ENCODE results near the gene MAST4. TPM values are rescaled to one million over a fixed set of nuclear protein-coding genes. Genes with fewer than 3 reads are reported as not detected.

MAST4 gene
- total and polyA plus RNA-seq, 2 donors (not counting 1 experiment from before 2014, with no cell fraction given): 2.5 to 57.1 TPM

GRCh38 chr5:67053229-67053628 lies 457.0 kb downstream of the MAST4 start:
- H3K9me3 ChIP-seq (ENCODE audit: control extremely low read depth in 1 of 3, control insufficient read depth in 2 of 3, insufficient read depth in 1 of 3, low read length in 2 of 3): no peaks in the 10 kb centered on the region
- Mint-ChIP-seq H3K9me3 (ENCODE audit: insufficient read depth) (no peaks in the 10 kb centered on the region), H3K27ac (no peak overlapping the region), H3K4me1 (peaks cover 11% of the 10 kb centered on the region), H3K27me3 (no peaks in the 10 kb centered on the region), H3K4me3 (no peak overlapping the region)
- H3K9ac ChIP-seq (ENCODE audit: low read length): no peak overlapping the region
- H3K27me3 ChIP-seq (replicated peaks in 1 of 4; ENCODE audit: control extremely low read depth in 1 of 4, control insufficient read depth in 3 of 4, insufficient read depth in 4 of 4, low read length in 3 of 4): no peaks in the 10 kb centered on the region
- H3K79me2 ChIP-seq (ENCODE audit: control insufficient read depth, insufficient read depth, low read length): no peaks in the 10 kb centered on the region
- ChIA-PET POLR2A (no interaction called here), CTCF (no interaction called here)
- no peak overlapping the region for H3K4me2 ChIP-seq (replicated peaks; ENCODE audit: low read depth, low read length, poor library complexity, severe bottlenecking)
- no peaks in the 10 kb centered on the region for H3K36me3 ChIP-seq (replicated peaks in 1 of 2; ENCODE audit: control extremely low read depth in 1 of 2, control insufficient read depth in 1 of 2, extremely low read depth in 1 of 2, insufficient read depth in 2 of 2, low read length in 1 of 2)
- no peak overlapping the region for H2AFZ ChIP-seq (ENCODE audit: insufficient read depth, low read depth, low read length, poor library complexity, severe bottlenecking)
- intact Hi-C loops (cut with micrococcal nuclease): no loop called here
- no peak overlapping the region for H3K4me3 ChIP-seq (ENCODE audit: control extremely low read depth in 1 of 5, extremely low read depth in 1 of 5, insufficient read depth in 1 of 5, low read depth in 2 of 5, low read length in 4 of 5)
- no peaks in the 10 kb centered on the region for H4K20me1 ChIP-seq (ENCODE audit: control insufficient read depth, insufficient read depth, low read length, poor library complexity, severe bottlenecking)
- DNase-seq (no peak), ATAC-seq (ENCODE audit: low read depth) (no peak)
- no peak overlapping the region for H3K27ac ChIP-seq (ENCODE audit: low read length in 2 of 2)
- TF ChIP-seq CTCF (IDR thresholded peaks at IDR 0.05) (no peak), EZH2 (IDR thresholded peaks at IDR 0.05; ENCODE audit: borderline replicate concordance, insufficient read depth, low read depth, low read length, poor library complexity, severe bottlenecking) (no peak)
- no CpG with 5 or more reads among the region's 1 CpG for WGBS (ENCODE audit: insufficient coverage)
- H3K4me1 ChIP-seq (ENCODE audit: control insufficient read depth in 2 of 2, insufficient read depth in 2 of 2, low read length in 2 of 2): no peaks in the 10 kb centered on the region

- no peaks in the 10 kb centered on the region for H3K4me1 Mint-ChIP-seq
- H4K20me1 ChIP-seq (ENCODE audit: control insufficient read depth, insufficient read depth, low read length, poor library complexity, severe bottlenecking): no peaks in the 10 kb centered on the region
- ChIA-PET POLR2A (no interaction called here), CTCF (no interaction called here)
- DNase-seq (no peak), ATAC-seq (ENCODE audit: low read depth) (no peak)
- H3K9ac ChIP-seq (ENCODE audit: low read length): no peak overlapping the region
- no peak overlapping the region for H3K4me3 ChIP-seq (ENCODE audit: control extremely low read depth in 1 of 5, extremely low read depth in 1 of 5, insufficient read depth in 1 of 5, low read depth in 2 of 5, low read length in 4 of 5)
- no peak overlapping the region for H2AFZ ChIP-seq (ENCODE audit: insufficient read depth, low read depth, low read length, poor library complexity, severe bottlenecking)
- H3K4me1 ChIP-seq (ENCODE audit: control insufficient read depth in 2 of 2, insufficient read depth in 2 of 2, low read length in 2 of 2): no peaks in the 10 kb centered on the region
- no peaks in the 10 kb centered on the region for H3K79me2 ChIP-seq (ENCODE audit: control insufficient read depth, insufficient read depth, low read length)
- H3K36me3 ChIP-seq (replicated peaks in 1 of 2; ENCODE audit: control extremely low read depth in 1 of 2, control insufficient read depth in 1 of 2, extremely low read depth in 1 of 2, insufficient read depth in 2 of 2, low read length in 1 of 2): no peaks in the 10 kb centered on the region
- no peaks in the 10 kb centered on the region for H3K27me3 ChIP-seq (replicated peaks in 1 of 4; ENCODE audit: control extremely low read depth in 1 of 4, control insufficient read depth in 3 of 4, insufficient read depth in 4 of 4, low read length in 3 of 4)
- WGBS (ENCODE audit: insufficient coverage): 98% methylated on average over 4 of the region's 4 CpGs
- H3K9me3 ChIP-seq (ENCODE audit: control extremely low read depth in 1 of 3, control insufficient read depth in 2 of 3, insufficient read depth in 1 of 3, low read length in 2 of 3): no peaks in the 10 kb centered on the region
- H3K4me3 Mint-ChIP-seq: no peak overlapping the region
- H3K4me2 ChIP-seq (replicated peaks; ENCODE audit: low read depth, low read length, poor library complexity, severe bottlenecking): no peak overlapping the region
- no peak overlapping the region for H3K27ac ChIP-seq (ENCODE audit: low read length in 2 of 2)
- H3K27me3 Mint-ChIP-seq: no peaks in the 10 kb centered on the region
- H3K27ac Mint-ChIP-seq: no peak overlapping the region
- intact Hi-C loops (cut with micrococcal nuclease): no loop called here
- TF ChIP-seq CTCF (IDR thresholded peaks at IDR 0.05) (no peak), EZH2 (IDR thresholded peaks at IDR 0.05; ENCODE audit: borderline replicate concordance, insufficient read depth, low read depth, low read length, poor library complexity, severe bottlenecking) (no peak)
- no peaks in the 10 kb centered on the region for H3K9me3 Mint-ChIP-seq (ENCODE audit: insufficient read depth)
These were observed 463.0 kb downstream of the MAST4 start for GRCh38 chr5:67058998-67059743.

Data from B cell (primary cell).